Hematopoietic multipotent progenitor cell treated with erythropoietin and hydrocortisone succinate and interleukin-3 and kit ligand, for 6 days (in vitro differentiated cells): Measurements from ENCODE around the gene SERPINF2.
"Not testable (repeated sequence)": the region's sequence is repeated elsewhere in the genome, so short reads cannot be mapped to it uniquely, and the experiment has no call there.

ENCODE experiments used
- DNase-seq: peaks from one replicate; pipeline ENCODE4 v3.0.0-alpha.2; 2015

The SERPINF2 gene

DNA sequence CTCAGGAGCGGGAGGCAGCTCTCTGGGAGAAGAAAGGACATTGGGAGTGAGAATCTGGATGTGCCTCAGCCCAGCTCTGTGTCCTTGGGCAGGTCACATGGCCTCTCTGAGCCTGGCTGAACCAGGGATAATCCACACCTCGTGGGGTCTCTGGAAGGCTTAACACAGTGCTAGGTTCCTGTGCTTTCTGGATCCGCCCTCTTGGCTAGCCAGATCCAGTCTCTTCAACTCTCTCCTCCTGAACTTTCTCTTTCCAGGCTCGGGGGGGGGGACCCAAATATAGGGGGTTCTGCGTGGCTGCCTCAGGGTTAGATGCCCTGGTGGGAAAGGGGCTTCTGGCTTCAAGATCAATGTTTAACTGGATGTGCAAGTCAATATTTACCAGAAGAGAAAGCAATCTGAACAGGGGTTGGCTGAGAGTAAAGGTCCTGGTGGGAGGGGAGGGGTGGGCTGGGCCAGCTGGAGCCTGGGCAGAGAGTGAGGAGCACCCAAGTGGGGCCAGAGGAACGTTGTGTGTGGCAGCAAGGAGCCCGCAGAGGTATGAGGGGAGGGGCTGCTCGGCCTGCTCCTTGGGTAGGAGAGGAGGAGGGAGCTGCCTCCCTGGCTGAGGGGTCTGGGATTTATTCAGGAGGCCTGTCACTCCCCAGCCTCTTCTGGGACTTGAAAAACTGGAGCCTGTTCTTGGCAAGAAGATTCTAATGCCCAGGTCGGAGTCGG is at the start of gene SERPINF2:
Gene SERPINF2 (plus strand): TSS at position 501 of the 717 bp plus-strand sequence. CDS start 2,125 bp downstream, outside the sequence.
- no peak for DNase-seq

DNA sequence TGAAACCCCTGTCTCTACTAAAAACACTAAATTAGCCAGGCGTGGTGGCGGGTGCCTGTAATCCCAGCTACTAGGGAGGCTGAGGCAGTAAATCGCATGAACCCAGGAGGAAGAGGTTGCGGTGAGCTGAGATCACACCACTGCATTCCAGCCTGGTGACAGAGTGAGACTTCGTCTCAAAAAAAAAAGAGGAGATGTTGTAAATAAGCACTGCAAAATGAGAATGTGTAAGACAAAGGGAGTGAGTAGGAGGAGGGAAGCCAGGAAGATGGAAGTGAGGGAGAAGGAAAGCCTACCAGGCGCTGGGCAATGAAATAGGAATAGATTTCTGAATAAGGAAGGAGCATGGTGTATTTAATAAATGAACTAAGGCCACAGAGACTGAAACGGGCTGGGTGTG is 49.3 kb upstream of the SERPINF2 start:
- DNase-seq, result no peak

DNA sequence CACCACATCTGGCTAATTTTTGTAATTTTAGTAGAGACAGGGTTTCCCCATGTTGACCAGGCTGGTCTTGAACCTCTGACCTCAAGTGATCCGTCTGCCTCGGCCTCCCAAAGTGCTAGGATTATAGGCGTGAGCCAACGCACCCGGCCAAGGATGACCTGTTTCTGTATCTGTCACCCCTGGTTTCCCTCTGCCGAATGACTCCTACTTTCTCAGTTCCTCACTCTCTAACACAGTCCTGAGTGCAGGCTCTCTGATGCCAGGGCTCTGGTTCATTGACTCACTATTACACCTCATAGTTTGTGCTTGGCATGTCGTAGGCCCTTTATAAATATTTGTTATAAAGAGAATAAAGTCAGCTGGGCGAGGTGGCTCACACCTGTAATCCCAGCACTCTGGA is 47.3 kb upstream of the SERPINF2 start:
- DNase-seq, result no peak

DNA sequence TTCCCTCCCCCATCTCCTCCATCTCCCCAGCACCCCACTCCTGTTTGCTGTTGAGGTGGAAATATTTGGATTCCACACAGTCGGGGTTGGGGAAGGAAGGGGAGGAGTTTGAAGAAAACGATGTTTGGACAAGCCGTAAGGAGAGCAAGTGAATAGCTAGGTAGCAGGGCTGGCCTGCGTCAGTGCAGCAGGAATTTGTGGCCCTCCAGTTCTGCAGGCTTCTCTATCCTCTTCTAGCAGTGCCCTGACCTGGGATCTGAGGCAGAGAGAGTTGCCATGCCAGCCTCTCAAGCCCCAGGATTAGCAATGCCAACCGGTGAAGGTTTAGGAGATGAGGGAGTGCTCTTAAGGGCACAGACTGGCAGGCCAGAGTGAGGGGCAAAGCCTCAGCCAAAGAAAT is 45.0 kb upstream of the SERPINF2 start:
- DNase-seq, result no peak

DNA sequence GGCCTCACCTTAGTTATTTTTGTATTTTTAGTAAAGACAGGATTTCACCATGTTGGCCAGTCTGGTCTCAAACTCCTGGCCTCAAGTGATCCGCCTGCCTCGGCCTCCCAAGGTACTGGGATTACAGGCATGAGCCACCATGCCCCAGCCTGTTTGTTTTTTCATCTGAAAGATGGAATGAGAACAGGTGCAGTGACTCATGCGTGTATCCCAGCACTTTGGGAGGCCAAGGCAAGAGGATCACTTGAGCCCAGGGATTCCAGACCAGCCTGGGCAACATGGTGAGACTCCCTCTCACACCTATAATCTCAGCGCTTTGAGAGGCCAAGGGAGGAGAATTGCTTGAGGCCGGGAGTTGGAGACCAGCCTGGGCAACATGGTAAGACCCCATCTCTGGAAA is 42.8 kb upstream of the SERPINF2 start:
- not testable (repeated sequence) for DNase-seq

DNA sequence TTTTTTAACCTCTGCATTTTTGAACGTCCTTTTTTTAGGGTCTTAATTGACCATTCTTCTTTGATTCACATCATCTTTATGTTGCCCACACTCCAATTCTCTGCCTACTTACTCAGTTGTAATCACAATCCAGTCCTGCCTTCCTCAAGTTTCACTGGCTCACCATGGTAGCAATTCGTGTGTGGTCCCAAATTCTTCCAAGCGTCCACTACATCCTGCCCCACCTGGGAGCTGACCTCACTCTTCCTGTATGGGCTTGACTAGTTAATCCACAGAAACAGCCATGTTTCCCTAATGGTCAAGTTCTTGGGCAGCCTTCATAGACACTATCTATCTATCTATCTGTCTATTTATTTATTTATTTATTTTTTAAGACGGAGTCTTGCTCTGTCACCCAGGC is 39.6 kb upstream of the SERPINF2 start:
- no peak for DNase-seq

DNA sequence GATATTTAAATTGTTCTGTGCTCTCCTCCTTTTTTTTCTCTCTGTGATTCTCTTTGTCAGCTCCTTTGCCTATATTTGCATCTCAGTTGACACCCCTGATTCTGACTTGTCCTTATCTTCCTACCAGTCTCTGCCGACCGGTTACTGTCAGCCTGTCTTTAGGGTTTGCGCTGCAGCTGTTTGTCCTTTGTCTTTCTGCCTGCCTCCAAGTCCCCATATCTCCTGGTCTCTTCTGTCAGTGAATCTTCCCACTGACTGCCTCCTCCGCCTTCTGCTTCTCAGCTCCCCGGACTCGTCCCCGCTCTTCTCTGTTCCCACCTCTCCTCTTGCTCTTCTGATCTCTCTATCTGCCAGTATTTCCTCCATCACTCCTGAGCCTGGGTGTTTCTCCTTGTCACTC is 37.7 kb upstream of the SERPINF2 start:
- DNase-seq, result no peak

DNA sequence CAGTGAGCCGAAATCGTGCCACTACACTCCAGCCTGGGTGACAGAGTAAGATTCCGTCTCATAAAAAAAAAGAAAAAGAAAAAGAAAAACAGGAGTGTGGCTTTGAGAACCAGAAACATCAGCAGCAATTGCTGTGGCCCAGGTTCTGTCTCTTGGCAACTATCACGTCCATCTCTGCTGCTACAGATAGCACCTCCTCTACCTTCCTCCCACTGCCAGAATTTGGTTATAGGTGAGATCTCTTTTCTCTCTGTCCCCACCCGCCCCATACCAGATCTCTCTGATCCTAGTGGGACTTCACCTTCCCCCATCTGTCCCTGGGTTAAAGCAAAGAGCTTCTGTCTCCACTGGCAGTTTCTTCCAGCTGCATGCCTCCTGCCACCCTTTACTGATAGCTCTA is 35.6 kb upstream of the SERPINF2 start:
- DNase-seq, result no peak

DNA sequence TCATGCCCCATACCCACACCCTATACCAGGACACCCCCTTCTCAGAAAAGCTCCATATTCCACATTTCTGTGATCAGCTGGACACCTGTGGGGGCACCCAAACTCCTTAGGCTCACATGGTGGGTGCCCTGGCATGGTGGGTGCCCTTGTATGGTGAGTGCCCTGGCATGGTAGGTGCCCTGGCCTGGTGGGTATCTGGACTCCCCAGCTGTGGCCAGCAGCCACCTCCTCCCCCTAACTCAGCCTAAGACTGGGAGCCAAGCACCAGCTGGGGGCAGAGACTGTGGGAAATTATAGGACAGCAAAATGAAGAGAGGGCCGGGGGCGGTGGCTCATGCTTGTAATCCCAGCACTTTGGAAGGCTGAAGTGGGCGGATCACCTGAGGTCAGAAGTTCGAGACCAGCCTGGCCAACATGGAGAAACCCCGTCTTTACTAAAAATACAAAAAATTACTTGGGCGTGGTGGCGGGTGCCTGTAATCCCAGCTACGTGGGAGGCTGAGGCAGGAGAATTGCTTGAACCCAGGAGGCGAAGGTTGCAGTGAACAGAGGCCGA is 33.8 kb upstream of the SERPINF2 start:
- not testable (repeated sequence) for DNase-seq

DNA sequence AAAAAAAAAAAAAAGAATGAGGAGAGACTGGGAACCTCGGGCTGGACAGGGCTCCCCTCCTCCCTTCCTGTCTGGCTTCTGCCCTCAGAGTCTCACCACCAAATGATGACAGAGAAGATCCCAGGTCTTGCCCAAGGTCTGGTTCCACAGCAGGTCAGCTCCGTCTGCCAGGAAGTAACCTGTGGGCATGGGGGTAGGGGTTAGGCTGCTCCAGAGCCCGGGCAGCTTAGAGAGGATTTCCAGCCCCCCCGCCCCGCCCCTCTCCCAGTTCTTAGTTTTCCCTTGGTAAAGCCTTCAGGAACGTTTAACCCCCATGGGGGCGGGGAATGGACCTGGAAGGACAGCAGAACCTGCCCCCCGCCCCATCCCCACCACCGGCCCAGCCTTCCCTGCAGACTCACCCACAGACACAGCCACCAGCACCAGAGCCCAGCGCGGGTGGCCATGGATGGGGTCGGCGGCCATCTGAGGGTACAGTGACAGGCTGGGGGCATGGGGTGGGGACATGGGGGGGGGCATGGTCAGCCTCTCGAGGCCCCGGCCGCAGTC is 33.2 kb upstream of the SERPINF2 start:
- no peak for DNase-seq

DNA sequence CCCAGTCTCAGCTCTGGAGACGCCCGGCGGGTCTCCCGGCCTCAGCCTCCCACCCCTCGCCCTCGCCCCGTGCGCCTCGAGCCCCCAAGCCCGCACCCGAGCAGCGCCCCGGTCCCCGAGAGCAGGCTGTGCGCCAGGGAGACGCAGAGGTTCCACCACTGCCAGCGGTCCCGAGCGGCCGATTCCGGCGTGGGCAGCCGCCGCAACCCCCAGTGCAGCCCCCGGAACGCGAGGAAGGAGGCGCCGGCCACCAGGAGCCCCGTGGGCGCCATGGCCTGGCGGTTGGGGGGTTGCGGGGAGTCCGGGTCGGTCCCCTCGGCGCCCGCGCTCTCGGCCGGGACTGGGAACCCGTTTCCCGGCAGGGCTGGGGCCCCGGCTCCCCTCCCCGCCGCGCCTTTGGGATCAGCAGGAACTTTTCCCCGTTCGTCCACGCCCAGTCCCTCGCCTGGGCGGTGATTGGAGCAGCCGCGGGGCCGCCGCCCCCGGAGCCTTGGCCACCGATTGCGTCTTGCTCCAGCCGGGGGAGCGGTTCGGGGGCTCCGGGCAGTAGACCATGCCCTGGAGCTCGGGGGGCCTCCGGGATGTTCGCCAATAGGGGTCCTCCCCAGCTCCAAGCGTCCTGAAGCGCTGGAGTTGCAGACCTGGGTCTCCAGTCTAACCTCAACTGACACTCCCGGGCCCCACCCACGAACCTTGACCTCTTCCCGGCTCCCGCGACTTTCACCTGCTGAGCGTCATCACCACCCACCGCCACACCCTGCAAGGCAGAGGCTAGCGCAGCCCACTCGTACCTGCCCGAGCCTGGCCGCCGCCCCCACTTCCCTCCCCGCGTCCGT is 32.5 kb upstream of the SERPINF2 start, which contains the start of gene TLCD2:
Gene TLCD2 (minus strand): TSS at position 407 of the 836 bp plus-strand sequence. CDS start 135 bp downstream, at position 272.
- DNase-seq, result peak; percentile 53

DNA sequence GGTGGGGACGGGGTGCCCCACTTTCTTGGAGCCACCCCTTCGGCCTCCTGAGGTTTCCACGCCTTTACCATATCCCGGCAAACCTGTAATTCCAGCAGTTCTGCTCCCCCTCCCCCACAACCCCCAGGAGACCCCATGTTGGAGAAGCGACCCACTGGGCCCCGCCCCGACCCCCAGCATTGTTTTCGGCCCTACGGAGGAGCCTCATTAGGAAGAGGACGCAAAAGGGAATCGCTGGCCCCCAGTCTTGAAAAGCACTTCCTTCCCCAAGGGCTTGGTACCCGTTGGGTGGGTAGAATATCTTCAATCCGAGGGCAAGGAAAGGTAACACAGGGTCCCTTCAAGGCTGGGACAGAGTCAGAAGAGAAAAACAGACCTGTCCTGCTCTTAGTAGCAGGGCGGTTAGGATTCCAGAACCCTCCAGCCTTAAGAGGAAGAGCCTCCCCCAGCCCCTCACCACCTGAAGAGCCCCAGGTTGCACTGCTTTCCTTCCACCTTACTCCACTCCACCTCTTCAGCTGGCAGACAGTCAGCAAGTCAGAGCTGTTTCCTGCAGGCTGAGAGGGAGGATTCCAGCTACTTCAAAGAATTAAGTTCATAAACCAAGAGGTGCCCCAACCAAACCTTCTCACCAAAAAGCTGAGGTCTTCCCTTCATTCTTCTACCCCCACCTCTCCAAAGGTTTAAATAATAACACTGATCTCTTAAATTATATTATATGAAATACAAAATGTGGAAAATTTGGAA is 31.7 kb upstream of the SERPINF2 start:
- DNase-seq, result no peak

DNA sequence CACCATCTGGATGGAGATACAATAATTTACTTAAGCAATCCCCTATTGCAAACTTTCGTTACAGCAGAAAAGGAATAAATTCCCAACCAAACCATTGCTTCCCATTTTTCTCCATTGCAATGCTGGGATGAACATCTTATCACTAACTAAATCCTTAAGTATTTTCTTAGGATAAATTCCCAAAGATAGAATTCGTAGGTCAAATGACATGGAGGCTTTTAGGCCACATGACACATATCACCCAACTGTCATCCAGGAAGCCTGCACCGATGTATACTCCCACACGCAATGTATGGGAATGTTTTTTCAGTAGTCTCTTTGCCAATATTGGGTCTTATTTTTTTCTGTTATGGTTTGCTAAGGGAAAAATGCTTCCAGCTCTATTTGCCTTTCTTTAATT is 30.9 kb upstream of the SERPINF2 start:
- no peak for DNase-seq

DNA sequence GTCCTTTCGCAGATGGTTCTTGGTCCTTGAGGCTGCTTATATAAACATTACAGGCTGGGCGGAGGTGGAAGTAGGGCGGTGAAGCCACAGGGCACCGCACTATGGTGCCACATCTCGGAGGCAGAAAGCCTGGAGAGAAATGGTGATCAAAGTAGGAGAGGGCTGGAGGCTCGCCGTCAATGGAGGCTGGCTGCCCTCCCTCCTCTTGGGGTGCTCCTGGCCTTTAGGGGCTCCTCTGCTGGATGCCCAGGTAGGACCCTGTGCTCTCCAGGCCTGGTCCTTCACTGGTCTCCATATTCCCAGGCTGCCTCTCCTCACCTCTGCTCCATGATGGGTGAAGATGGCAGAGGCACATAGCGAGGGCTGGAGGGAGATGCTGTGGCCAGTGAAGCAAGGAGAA is 30.4 kb upstream of the SERPINF2 start:
- DNase-seq, result no peak

DNA sequence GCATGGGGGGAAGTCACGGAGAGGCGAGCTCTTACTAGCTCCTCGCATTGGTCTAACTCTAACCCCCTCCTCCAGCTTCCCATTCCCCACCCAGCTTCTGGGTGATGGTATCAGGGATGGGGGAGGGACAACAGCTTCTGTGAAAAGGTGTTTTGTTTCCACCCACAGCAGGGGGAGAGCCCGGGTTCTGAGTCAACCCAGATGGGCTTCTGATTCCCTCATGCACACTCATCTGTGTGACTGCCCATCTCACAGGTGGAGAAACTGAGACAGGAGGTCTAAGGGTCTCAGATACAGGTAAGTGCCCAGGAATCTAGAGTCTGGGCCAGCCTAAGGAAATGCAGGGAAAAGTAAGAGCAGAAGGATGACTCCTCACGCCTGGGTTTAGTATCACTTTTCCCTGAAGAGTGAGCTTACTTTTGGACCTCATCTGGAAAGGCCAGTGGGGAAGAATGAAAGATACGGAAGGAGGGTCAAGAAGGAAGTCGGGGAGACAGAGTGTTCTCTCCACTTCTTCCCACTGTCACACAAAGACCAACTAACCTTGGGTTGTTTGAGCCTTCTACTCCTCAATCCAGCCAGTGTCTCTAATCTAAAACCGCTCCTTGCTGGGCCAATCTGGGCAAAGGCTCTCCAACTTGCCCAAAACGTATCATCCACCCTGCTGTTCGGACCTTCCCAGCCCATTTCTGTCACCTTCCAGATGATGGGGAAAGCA is 29.4 kb upstream of the SERPINF2 start:
- no peak for DNase-seq

DNA sequence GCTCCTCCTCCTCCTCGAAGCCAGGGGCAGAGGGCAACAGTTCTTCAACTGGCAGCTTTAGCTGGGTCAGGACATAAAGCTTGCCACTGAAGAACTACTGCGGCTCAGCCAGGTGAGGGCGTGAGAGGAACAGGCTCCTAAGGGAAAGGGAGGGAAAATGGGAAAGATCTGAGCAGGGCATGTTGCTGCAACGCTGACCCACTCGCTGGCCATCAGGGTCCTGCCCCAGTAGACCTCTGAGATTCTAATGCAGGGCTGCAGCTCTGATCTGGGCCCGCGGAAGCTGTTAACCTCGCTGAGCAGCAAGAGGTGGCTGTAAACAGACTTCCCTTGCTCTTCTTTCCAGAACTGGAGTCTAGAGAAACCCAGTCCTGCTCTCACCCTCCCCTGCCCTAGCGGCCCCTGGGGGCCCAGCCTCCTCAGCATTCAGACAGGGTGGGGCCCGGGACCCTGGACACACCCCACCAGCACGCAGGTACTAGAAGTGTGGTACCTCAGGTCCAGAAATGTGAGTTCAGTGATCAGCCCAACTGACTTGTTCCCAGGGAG is 28.7 kb upstream of the SERPINF2 start:
- peak; percentile 52 for DNase-seq

DNA sequence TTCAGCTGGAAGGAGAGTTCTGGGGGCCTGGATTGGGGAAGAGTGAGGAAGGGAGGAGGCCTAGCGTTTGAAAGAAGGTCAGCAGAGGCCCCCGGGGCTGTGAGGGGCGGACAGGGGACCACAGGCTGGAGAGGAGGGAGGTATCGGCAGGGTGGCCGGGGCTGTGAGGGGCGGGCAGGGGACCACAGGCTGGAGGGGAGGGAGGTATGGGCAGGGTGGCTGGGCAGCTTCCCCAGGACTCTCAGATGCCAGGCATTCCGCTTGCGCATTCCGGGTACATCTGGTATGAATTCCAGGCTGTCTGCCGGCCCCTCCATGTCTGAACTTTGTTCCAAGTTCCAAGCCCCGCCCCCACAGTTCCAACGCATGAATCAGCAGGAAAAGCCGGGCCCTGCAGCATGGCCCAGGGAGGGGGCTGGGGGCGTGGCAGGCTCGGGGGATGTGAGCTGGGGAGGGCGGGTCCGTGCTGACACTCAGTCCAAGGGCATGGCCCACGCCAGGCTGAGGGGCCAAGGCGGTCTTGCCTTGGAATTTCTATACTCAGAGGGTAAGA is 28.2 kb upstream of the SERPINF2 start:
- DNase-seq, result peak; percentile 86

DNA sequence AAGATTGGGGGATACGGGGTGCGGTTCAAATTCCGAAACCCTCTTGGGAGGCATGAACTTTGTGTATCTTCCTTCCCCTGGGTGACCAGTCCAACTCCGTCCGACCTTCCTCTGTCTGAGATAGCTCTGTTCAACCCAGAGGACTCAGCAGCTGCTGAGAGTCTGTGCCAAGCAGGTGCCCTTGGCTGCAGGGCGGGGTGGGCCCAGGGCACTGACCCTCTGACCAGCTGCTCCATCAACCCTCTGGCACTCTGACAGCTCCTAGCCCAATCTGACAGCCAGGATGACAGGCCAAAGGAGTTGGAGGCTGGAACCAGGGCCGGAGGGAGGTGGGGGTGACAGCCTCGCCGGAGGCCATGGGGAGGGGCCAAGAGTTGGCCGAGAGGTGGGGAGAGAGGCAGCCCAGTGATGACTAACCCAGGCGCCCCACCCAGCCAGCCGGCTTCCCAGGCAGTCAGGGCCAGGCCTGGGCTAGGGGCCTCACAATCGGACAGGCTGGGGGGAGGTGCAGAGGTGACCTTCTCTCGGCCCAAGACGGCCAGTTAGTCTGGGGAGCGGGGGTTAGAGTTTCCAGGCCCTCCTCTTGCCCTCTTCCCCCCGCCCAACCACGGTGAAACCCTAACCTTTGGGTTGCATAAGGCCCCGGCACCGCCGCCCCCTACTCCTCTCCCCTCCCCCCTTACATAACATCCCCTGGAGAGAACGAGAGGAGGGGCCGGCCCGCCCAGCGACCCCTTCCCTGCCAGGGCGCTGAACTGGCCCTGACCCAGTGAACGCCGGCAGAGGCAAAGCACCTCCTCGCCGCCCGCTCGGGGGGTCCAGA is 27.5 kb upstream of the SERPINF2 start:
- peak; percentile 91 for DNase-seq

DNA sequence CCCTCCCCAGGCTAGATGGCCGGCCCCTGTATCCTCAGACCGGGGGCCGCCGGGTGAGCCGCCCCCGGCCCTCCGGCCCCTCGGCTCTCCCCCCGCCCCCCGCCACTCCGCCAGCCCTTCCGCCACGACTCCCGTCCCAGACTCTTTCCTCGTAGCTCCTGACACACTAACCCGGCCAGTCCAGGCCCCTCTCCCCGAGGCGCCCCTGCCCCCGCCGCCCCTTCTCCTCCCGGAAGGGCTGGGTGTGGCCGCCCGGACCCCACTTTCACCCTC is 26.9 kb upstream of the SERPINF2 start:
- DNase-seq, result no peak

DNA sequence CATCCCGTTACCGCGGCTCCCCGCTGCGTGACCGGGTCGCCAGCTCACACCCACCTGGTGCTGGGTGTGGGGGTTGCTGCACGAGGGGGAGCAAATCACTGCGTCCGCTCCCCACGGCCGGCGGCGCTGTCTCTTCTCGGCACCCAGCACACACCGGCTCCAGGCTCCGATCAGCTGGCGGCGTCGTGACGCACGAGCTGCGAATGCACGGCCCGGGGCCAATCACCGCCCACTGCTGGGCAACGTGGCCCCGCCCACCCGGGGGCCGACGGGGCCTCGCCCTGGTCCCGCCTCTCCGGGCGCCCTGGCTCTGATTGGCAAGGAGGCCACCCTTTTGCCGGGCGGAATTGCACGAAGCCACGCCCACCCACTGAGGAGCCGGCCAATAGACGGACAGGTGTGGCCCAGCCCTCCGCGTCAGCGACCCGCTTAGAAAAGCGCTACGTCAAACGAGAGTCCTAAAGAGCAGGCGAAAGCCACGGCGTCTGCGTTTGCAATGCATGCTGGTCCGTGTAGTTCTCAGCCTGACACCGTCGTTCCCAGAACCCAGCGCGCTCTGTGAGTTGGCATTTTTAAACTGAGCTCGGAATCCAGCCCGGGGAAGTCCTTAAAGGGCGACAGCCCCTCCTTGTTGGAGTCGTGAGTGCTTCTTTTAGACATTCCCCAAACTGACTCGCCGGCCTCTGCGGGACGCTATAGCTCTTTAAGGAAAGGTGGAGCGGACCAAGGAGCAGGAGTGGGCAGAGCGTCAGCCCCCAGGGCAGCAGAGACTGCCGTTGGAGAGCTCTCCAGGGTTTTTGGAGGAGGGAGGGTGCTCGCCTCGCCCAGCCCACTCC is 26.4 kb upstream of the SERPINF2 start:
- DNase-seq, result peak; percentile 100
